Peyer's patch (tissue), 4 donors: ENCODE measurements around the gene CHRNE. TPM values are rescaled to one million over a fixed set of nuclear protein-coding genes. Genes with fewer than 3 reads are reported as not detected.

Source experiments
- DNase-seq, 3 donors: peaks; one replicate each; pipeline ENCODE4 v3.0.0-alpha.2; 2017 to 2019
- H3K27ac ChIP-seq, 4 donors: fragments of 200-600 bp; sonication (generic); one replicate each; pipeline ENCODE4 v1.5.1; 2016 to 2019
- H3K27me3 ChIP-seq, 2 donors: fragments of 200-600 bp; sonication (generic); one replicate each; pipeline ENCODE4 v1.5.1; 2019
- H3K36me3 ChIP-seq, 3 donors: fragments of 200-600 bp; sonication (generic); one replicate each; pipeline ENCODE4 v1.5.1; 2016 to 2019
- H3K4me1 ChIP-seq, 4 donors: fragments of 200-600 bp; sonication (generic); one replicate each; pipeline ENCODE4 v1.5.1; 2016 to 2019
- H3K4me3 ChIP-seq, 4 donors: fragments of 200-600 bp; sonication (generic); 1 replicate in 3 of 4; 2 replicates in 1 of 4; pipeline ENCODE4 v1.5.1; 2016 to 2019; ENCODE audit warnings: mild to moderate bottlenecking in 1 of 4
- H3K9me3 ChIP-seq, 4 donors: fragments of 200-600 bp; sonication (generic); one replicate each; pipeline ENCODE4 v1.5.1; 2016 to 2019; ENCODE audit warnings: mild to moderate bottlenecking in 1 of 4
- POLR2A ChIP-seq, 2 donors: fragments of 450-650 bp; IDR thresholded peaks; one replicate each; pipeline ENCODE4 v1.5.1; 2017; ENCODE audit warnings: antibody characterized with exemption in 2 of 2, mild to moderate bottlenecking in 2 of 2, moderate library complexity in 2 of 2
- total RNA-seq, 4 donors: library from RNA; depleted of rRNA; stranded (reverse); fragments of >200 nt; gene quantifications; one replicate each; pipeline ENCODE4 v1.1.0, GENCODE V29; 2016
- TF ChIP-seq, protein P1 (sequence below), 6 experiments: fragments of 450-650 bp in 4 of 6; fragments of 200-600 bp in 2 of 6; sonication (generic) in 1 of 6; IDR thresholded peaks; one replicate each; pipeline ENCODE4 v1.5.1; 2017 to 2019; ENCODE audit warnings: antibody characterized with exemption in 6 of 6, mild to moderate bottlenecking in 3 of 6, moderate library complexity in 1 of 6

CHRNE gene
- total RNA-seq, 4 donors from 2014 or later: not detected

DNA sequence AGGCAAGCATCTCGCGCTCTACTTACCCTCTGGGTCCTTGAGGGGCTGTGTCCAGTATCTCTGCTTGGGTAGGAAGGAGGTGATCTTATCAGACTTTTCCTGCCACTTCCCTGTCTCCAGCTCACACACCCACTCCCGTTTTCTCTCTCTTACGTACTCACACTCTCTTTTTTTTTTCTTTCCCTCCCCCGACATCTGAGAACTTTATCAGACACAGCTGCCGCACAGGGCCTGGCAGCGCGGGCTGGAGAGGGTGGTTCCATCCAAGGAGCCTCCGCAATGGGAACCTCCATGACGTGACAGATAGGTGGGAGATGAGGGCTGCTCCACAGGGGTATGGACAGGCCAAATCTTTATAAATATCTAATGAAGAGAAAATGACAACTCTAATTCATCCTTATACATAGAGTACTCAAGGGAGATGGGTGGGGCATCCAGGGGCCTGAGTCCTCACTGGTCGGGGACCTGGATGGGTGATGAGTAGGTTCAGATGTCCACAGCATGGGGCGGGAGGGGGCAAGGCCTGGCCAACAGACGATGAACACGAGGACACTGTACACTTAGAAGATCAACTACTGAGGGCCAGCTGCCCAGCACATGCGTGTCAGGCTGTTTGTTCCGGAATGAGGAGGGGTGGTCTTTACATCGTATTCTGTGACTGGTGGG lies 46.5 kb downstream of the CHRNE start:
- no peak for DNase-seq
- Histone ChIP-seq H3K9me3 (no peaks in the 10 kb centered on the region), H3K36me3 (peaks cover 0 to 9% (median 0%) of the 10 kb centered on the region in 3 donors), H3K27ac (no peak overlapping the region), H3K4me1 (peaks cover 0 to 26% (median 0%) of the 10 kb centered on the region in 4 donors), H3K27me3 (no peaks in the 10 kb centered on the region), H3K4me3 (no peak overlapping the region)
- TF ChIP-seq, protein P1, sequence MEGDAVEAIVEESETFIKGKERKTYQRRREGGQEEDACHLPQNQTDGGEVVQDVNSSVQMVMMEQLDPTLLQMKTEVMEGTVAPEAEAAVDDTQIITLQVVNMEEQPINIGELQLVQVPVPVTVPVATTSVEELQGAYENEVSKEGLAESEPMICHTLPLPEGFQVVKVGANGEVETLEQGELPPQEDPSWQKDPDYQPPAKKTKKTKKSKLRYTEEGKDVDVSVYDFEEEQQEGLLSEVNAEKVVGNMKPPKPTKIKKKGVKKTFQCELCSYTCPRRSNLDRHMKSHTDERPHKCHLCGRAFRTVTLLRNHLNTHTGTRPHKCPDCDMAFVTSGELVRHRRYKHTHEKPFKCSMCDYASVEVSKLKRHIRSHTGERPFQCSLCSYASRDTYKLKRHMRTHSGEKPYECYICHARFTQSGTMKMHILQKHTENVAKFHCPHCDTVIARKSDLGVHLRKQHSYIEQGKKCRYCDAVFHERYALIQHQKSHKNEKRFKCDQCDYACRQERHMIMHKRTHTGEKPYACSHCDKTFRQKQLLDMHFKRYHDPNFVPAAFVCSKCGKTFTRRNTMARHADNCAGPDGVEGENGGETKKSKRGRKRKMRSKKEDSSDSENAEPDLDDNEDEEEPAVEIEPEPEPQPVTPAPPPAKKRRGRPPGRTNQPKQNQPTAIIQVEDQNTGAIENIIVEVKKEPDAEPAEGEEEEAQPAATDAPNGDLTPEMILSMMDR (IDR thresholded peaks at IDR 0.05): no peak
- no peak for TF ChIP-seq POLR2A (IDR thresholded peaks at IDR 0.05)

DNA sequence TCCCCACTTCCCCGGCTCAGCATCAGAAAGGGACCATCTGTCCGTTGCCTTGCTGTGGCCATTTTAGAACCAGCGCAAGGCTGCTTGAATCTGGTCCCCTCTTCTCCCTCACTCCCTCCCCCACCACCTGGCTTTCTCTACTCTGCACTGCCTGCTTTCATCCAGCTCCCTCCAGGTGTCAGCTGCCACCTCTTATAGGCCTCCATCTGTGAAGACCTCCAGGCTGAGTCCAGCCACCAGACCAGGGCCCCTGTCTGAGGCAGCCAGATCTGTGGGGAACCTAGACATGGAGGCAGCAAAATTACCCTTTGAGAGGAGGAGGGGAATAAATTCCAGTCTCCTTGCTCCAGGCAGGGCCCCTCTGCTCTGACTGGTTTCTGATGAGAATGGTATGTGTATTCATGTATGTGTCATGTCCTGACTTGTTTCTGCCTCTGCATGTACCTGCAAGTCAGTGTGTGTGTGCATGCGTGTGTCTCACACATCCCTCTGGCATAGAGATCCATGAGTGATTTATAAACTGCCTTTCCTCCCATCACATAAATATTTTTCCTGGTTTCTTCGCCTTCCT lies 48.7 kb downstream of the CHRNE start:
- peaks cover 0 to 4% (median 0%) of the 10 kb centered on the region in 3 donors for H3K36me3 ChIP-seq
- no peak for TF ChIP-seq POLR2A (IDR thresholded peaks at IDR 0.05)
- TF ChIP-seq, protein P1 (IDR thresholded peaks at IDR 0.05): no peak
- no peak overlapping the region for H3K4me3 ChIP-seq
- H3K9me3 ChIP-seq: no peaks in the 10 kb centered on the region
- no peaks in the 10 kb centered on the region for H3K27me3 ChIP-seq
- peaks cover 0 to 48% (median 0%) of the 10 kb centered on the region in 4 donors for H3K4me1 ChIP-seq
- no peak overlapping the region for H3K27ac ChIP-seq
- no peak for DNase-seq

DNA sequence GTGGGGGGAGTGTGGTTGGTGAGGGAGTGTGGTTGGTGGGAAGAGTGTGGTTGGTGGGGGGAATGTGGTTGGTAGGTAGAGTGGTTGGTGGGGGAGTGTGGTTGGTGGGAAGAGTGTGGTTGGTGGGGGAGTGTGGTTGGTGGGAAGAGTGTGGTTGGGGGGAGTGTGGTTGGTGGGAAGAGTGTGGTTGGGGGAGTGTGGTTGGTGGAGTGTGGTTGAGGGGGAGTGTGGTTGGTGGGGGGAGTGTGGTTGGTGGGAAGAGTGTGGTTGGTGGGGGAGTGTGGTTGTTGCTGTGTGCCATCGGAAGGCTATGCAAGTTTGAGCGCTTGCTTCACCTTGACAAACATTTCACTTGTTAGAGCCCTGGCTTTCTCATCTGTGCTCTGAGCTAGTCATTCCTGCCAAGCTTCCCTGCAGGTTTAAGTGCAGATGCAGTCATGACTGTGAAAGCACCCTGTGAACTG lies 49.7 kb downstream of the CHRNE start:
- DNase-seq: no peak
- H3K4me3 ChIP-seq: no peak overlapping the region
- H3K27ac ChIP-seq: no peak overlapping the region

DNA sequence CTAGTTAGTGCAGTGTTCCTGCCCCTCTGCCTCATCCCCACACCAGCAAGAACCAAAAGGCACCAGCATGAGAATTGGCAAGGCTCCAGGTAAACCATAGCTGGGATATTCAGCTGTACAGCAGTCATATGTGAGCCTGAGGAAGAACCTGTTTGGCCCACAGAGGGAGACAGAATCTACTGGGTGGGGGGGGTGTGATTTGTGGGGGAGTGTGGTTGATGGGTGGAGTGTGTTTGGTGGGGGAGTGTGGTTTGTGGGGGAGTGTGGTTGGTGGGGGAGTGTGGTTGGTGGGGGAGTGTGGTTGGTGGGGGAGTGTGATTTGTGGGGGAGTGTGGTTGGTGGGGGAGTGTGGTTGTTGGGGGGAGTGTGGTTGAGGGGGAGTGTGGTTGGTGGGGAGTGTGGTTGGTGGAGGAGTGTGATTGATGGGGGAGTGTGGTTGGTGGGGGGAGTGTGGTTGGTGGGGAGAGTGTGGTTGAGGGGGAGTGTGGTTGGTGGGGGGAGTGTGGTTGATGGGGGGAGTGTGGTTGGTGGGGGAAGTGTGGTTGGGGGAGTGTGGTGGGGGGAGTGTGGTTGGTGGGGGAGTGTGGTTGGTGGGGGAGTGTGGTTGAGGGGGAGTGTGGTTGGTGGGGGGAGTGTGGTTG lies 50.2 kb downstream of the CHRNE start:
- no peak for TF ChIP-seq POLR2A (IDR thresholded peaks at IDR 0.05)
- peaks cover 0 to 4% (median 0%) of the 10 kb centered on the region in 3 donors for H3K36me3 ChIP-seq
- no peaks in the 10 kb centered on the region for H3K9me3 ChIP-seq
- H3K27me3 ChIP-seq: no peaks in the 10 kb centered on the region
- H3K27ac ChIP-seq: peak overlapping the region in 1 of 4 donors; percentile 10
- peaks cover 0 to 34% (median 0%) of the 10 kb centered on the region in 4 donors for H3K4me1 ChIP-seq
- H3K4me3 ChIP-seq: no peak overlapping the region
- DNase-seq: no peak

More for the DNA sequence above, 49.7 kb downstream of the CHRNE start:
- Histone ChIP-seq H3K9me3 (no peaks in the 10 kb centered on the region), H3K27me3 (no peaks in the 10 kb centered on the region), H3K36me3 (peaks cover 0 to 4% (median 0%) of the 10 kb centered on the region in 3 donors), H3K4me1 (peaks cover 0 to 39% (median 0%) of the 10 kb centered on the region in 4 donors)
- TF ChIP-seq POLR2A (IDR thresholded peaks at IDR 0.05): no peak
- TF ChIP-seq, protein P1 (IDR thresholded peaks at IDR 0.05): no peak

DNA sequence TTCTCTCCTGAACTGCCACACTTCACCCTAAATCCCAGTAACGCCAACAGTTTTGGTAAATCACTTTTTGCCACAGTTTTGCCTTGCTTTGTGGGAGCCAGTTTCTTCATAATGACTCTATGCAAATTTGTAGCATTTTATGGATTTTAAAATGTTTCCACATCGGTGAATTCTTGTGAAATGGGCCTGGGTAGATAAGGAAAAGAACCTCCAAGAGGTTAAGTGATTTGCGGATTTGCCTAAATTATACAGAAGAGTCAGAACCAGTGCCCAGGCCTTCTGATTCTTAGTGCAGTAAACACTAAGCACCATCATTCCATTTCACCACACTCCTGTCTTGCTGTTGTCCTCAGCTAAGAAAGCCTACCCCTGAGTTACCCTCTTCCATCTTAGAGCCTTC lies 51.8 kb downstream of the CHRNE start:
- H3K27me3 ChIP-seq: no peaks in the 10 kb centered on the region
- H3K36me3 ChIP-seq: peaks cover 0 to 4% (median 0%) of the 10 kb centered on the region in 3 donors
- H3K27ac ChIP-seq: peak overlapping the region in 1 of 4 donors; percentile 30
- H3K4me1 ChIP-seq: peaks cover 0 to 32% (median 0%) of the 10 kb centered on the region in 4 donors
- no peak for TF ChIP-seq POLR2A (IDR thresholded peaks at IDR 0.05)
- TF ChIP-seq, protein P1 (IDR thresholded peaks at IDR 0.05): no peak
- DNase-seq: no peak
- H3K9me3 ChIP-seq: no peaks in the 10 kb centered on the region
- no peak overlapping the region for H3K4me3 ChIP-seq

DNA sequence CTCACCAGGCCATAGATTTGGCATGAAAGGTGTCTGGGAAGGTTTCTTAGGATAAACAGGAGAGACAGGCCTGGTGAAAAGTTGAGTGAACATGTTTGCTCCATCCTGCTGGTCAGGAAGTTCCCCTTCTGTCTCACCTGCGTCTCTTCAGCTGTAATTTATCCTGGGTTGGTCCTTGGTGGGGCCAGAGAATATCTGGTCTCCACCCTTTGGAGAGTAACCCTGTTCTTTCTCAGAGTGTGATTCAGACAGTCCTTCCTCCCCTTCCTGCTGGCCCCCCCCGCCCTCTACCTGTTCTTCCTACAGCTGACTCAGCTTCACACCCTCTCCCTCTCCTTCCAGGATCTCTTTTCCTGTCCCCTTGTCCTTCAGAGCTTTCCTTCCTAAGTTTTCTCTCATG lies 52.7 kb downstream of the CHRNE start:
- peak in 2 of 3 donors; percentile 67 to 78 for DNase-seq

More for the DNA sequence above, 52.7 kb downstream of the CHRNE start:
- no peak overlapping the region for H3K4me3 ChIP-seq
- H3K27ac ChIP-seq: peak overlapping the region in 3 of 4 donors; percentile 30 to 77 (median 32)
- no peaks in the 10 kb centered on the region for H3K27me3 ChIP-seq
- no peaks in the 10 kb centered on the region for H3K9me3 ChIP-seq
- H3K4me1 ChIP-seq: peaks cover 0 to 39% (median 0%) of the 10 kb centered on the region in 4 donors
- TF ChIP-seq POLR2A (IDR thresholded peaks at IDR 0.05): no peak
- peaks cover 0 to 4% (median 0%) of the 10 kb centered on the region in 3 donors for H3K36me3 ChIP-seq
